ENCODE data around the gene OLFML2A.
"Not testable (repeated sequence)": the region's sequence is repeated elsewhere in the genome, so short reads cannot be mapped to it uniquely, and the experiment has no call there.

Gene OLFML2A

DNA sequence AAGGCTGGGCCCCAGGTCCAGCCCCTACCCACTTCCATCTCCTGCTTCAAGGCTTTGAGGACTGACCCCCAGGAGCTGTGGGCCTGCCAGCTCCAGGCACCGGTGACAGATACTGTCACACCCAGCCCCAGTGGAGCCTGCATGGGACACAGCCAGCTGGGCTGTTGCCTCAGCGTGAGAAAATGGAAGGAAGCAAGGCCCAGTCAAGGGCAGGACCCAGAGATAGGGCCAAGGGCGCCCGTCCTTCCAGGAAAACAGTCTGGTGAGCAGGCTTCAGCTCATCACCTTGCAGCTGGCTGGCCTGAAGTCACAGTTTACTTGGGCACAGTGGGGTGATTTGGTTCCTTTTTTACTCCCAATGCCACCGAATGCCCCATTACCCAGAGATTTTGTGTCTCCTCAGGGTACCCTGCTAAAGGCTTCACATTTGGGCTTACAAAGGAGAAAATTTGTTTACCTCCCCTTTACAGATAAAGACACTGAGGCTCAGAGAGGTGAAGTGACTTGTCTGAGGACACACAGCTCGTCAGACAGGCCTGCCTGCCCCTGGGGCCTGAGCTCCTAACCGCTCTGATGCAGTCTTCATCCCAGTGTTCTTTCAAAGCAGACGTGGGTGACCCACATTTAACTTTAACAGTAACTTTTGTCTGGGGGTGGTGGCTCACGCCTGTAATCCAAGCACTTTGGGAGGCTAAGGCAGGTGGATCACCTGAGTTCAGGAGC is 54.9 kb downstream of the OLFML2A start:
- no peak for DNase-seq

- DNase-seq = no peak
Observed at GRCh38 chr9:124834591-124834990, 57.7 kb downstream of the OLFML2A start.

DNA sequence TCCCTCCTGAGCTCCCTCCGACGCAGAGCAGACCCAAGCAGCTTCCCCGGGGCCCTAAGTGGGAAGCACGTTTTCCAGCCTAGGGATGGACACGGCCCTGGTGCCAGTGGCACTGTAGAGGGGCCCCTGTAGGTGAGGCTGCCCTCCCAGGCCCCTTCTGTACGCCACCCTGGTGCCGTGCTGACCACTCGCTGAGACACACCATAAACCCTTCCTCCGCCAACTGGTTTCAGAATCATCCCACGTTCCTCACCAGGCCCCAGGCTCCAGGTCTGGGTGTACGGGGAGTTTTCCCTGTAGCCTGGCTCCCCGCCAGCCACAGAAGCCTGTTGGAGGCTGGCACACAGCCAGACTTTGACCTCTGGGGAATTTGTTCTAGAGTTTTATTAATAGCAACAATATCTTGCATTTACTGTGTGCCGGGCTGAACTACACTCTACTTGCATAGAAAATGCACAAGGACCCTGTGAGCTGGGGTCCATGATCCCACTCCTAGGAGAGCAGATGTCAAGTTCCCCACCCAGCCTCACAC is 58.2 kb downstream of the OLFML2A start:
- DNase-seq = no peak

DNA sequence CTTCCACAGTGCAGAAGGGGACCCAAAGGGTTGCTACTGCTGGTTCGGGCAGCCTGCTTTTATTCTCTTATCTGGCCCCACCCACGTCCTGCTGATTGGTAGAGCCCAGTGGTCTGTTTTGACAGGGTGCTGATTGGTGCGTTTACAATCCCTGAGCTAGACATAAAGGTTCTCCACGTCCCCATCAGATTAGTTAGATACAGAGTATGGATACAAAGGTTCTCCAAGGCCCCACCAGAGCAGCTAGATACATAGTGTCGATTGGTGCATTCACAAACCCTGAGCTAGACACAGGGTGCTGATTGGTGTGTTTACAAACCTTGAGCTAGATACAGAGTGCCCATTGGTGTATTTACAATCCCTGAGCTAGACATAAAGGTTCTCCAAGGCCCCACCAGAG is 61.2 kb downstream of the OLFML2A start:
- not testable (repeated sequence) for DNase-seq

GRCh38 chr9:124838567-124839275 is 61.8 kb downstream of the OLFML2A start:
- DNase-seq = not testable (repeated sequence)

- DNase-seq = no peak
Observed at GRCh38 chr9:124839612-124840299, 62.8 kb downstream of the OLFML2A start.

GRCh38 chr9:124840300-124840833 is 63.4 kb downstream of the OLFML2A start:
- no peak for DNase-seq

DNA sequence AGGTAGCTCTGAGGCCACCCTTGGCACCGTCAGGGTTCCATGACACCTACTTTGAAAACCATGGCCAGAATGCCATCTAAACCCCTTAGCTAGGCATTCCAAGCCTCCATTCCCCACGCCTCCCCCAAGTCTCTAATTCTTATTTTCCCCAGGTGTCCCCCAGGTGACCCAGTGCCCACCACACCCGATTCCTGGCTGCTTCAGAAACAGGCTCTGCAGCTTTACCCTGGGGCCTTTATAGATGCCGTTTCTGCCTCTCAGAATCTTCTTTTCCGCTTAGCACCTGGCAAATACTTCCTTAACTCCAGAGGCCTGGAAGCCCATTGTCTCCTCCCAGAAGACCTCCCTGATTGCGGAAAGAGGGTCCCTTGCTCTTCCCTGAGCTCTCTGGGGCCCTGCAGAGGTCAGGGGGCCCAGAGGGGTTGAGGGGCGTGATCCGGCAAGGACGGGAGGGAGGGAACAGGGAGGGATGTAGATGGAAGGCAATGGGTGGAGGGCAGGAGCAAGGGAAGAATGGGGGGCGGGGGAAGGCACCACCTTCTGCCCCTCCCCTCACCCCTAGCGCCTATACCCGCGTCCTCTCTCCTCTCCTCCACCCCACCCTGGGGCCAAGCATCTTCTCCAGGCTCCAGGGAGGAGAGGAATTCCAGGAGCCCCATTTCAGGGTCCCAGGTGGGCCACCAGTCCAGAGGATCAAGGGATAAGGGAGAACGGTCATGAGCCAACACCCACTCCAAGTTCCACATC is 64.3 kb downstream of the OLFML2A start:
- DNase-seq = no peak

- no peak for DNase-seq
Observed at GRCh38 chr9:124843456-124844034, 66.6 kb downstream of the OLFML2A start.

GRCh38 chr9:124844291-124844690 is 67.4 kb downstream of the OLFML2A start:
- DNase-seq = no peak

- DNase-seq = not testable (repeated sequence)
Observed at GRCh38 chr9:124846467-124846866, 69.5 kb downstream of the OLFML2A start.

- no peak for DNase-seq
Observed at GRCh38 chr9:124846969-124847368, 70.0 kb downstream of the OLFML2A start.

- no peak for DNase-seq
Observed at GRCh38 chr9:124849801-124850200, 72.9 kb downstream of the OLFML2A start.

GRCh38 chr9:124852121-124852828 is 75.3 kb downstream of the OLFML2A start:
- DNase-seq = no peak

- peak; percentile 64 for DNase-seq
Observed at GRCh38 chr9:124852829-124853531, 76.0 kb downstream of the OLFML2A start, which contains the start of gene WDR38. TSS of gene WDR38 (plus strand) at chr9:124853460. CDS start at chr9:124853532, 72 bp downstream.

- DNase-seq = no peak
Observed at GRCh38 chr9:124853605-124854143, 76.7 kb downstream of the OLFML2A start.

- no peak for DNase-seq
Observed at GRCh38 chr9:124854161-124854560, 77.2 kb downstream of the OLFML2A start.

DNA sequence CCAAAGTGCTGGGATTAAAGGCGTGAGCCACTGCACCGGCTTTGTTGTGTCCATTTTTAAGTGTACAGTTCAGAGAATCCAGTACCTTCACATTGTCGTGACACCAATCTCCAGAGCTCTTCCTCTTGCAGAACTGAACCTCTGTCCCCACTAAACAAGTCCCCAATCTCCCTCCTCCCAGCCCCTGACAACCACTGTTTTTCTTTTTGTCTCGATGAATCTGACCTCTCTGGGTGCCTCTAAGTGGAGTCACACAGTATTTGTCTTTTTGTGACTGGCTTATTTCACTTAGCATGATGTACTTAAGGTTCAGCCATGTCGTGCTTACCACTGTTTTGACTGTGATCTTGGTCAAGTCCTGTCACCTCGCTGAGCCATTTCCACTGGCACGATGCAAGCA is 77.9 kb downstream of the OLFML2A start:
- DNase-seq = no peak

- no peak for DNase-seq
Observed at GRCh38 chr9:124855566-124855943, 78.6 kb downstream of the OLFML2A start.
